Measurements from ENCODE around the gene IFNLR1. TPM values are rescaled to one million over a fixed set of nuclear protein-coding genes. Genes with fewer than 3 reads are reported as not detected.

Gene IFNLR1
- total RNA-seq: not detected in 2 replicates

DNA sequence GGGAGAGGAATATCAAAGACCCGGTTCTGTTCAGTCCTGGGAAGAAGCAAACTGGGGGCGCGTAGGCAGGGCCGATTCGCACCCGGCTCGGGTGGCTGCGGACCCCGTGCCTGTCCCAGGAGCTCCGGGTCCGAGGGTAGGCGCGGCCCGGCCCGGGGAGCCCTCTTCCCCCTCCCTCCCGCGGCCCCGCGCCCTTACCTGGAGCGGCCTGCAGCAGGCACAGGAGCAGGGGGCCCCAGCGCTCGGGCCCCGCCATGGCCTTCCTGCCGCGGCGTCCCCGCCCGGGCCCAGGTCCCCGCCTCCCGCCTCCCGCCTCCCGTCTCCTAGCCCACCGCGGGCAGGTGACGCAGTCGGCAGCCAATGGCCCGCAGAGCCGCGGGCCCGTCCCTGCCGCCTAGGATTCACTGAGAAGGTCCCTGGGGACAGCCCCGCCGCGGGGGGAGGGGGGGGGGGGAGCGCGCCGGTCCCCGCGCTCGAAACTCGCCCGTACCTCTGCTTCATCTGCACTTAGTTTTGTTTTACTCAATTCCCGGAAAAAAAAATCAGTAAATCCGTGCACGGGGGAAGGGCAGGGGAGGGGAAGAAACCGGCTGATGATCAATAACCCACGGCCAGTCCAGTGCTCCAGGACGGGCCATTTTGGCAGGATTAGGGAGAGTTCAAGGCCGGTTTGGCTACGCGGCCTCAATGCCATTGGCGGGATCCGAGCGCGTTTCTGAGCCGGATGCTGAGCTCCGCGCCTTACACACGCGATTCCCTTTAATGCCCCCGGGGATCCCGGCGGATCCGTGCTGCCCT lies at the start of gene IFNLR1:
Gene IFNLR1, minus strand, starts transcription at position 297 of the 798 bp plus-strand sequence. Its CDS starts 41 bp downstream, at position 256.

DNA sequence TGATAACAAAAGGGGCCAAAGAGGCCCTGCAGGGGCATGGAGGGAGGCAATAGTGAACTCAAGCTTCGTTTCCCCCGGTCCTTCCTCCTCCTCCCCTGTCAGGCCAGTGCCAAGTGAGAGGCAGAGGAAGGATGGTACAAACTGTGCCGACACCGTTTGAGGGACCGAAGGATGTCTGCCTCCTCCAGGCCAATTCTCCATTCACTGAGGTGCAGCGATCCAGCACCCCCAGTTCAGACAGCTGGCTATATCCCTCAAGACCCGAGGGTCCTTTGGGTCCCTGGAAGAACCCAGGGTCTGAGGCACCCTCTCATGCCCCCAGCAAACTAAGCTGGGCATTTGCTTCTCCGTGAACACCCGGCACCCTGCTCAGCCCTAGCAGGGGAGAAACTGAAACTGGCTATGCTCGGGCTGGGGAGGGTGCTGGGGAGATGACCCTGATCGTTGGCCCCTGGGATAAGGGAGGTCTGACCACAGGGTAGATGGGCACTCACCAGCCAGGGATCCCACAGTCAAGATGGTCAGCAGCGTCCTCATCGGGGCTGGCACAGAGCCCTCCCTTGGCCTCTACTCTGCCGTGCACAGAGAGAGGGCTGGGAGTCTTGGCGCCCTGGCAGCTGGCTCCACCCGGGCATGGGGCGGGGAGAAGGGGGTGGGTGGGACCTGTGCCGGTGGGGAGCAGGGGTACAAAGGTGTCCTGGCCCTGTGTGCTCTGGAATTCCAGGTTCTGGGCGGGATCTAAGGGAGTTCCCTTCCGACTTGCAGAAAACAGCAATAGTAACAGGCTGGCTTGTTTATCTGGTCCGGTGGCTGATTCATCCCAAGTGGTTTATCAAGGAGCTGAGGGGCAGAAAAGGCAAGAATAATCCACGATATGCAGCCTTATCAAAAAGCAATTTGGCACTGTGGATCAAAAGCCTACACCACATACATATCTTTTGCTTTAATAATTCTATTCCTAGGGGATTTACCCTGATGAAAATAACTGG lies 44.2 kb downstream of the IFNLR1 start, which contains the start of gene IL22RA1:
Gene IL22RA1, minus strand, starts transcription at position 595 of the 989 bp plus-strand sequence. Its CDS starts 58 bp downstream, at position 537.

DNA sequence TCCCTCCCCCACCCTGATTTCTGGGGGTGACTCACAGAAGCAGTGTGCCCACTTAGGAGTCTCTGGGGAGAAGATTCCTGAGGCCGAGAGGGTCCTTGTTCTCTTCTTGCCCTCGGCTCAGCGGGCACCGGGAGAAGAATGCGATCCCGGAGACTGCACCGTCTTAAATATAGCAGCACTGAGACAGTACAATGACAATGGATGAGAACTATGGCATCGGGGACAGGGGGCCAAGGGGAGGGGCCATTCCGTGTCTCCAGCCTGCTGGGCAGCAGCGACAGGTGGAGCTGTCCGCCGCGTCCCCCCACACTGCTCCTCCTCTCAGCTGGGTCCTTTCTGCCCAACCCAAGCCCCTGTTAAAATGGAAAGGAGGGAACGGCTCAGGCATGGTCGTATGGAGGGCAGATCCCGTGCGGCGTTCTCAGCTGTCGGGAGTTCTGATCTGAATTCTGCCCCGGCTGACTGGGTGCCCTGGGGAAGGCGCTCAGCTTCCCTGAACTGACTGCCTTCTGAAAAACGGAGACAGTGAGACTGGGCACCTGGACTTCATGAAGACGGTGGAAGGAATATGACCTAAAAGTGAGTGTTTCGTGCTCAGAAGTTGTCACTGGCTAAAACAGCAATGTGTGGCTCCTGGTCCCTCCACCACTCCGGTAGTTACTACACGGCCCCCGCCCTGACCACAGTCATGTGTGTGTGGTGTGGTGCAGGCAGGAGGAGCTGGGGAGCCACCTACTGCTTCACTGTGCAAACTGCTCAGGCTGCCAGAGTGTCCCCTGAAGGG lies 74.9 kb downstream of the IFNLR1 start, which contains the start of gene MYOM3:
Gene MYOM3, minus strand, starts transcription at position 140 of the 784 bp plus-strand sequence. CDS start 3,499 bp downstream, outside the sequence.

Other genes with a start within 250 kb of the IFNLR1 start
- 102 and 108 TPM in 2 replicates for gene PNRC2, start 227.5 kb downstream of the IFNLR1 start, total RNA-seq
- gene SRSF10, start 207.0 kb downstream of the IFNLR1 start, total RNA-seq: 73.3 and 93.7 TPM in 2 replicates
- 0.18 and 0.30 TPM in 2 replicates for gene MYOM3, start 75.2 kb downstream of the IFNLR1 start, total RNA-seq
- gene IL22RA1, start 44.1 kb downstream of the IFNLR1 start, total RNA-seq: not detected in 2 replicates
- gene GRHL3, start 132.1 kb upstream of the IFNLR1 start, total RNA-seq: not detected in 2 replicates
- 4.5 and 6.3 TPM in 2 replicates for gene STPG1, start 226.5 kb upstream of the IFNLR1 start, total RNA-seq
- gene NIPAL3, start 228.5 kb upstream of the IFNLR1 start, total RNA-seq: 55.5 and 67.4 TPM in 2 replicates